SHP77 treated with DMSO at 0.1 percent for 48 hours (cell line): Measurements from ENCODE around the gene LRP1.
"Not testable (repeated sequence)": the region's sequence is repeated elsewhere in the genome, so short reads cannot be mapped to it uniquely, and the experiment has no call there.

ENCODE experiments used
- DNase-seq: peaks from one replicate; lab custom pipeline; 2025; lab: John Stamatoyannopoulos, UW

Gene LRP1

DNA sequence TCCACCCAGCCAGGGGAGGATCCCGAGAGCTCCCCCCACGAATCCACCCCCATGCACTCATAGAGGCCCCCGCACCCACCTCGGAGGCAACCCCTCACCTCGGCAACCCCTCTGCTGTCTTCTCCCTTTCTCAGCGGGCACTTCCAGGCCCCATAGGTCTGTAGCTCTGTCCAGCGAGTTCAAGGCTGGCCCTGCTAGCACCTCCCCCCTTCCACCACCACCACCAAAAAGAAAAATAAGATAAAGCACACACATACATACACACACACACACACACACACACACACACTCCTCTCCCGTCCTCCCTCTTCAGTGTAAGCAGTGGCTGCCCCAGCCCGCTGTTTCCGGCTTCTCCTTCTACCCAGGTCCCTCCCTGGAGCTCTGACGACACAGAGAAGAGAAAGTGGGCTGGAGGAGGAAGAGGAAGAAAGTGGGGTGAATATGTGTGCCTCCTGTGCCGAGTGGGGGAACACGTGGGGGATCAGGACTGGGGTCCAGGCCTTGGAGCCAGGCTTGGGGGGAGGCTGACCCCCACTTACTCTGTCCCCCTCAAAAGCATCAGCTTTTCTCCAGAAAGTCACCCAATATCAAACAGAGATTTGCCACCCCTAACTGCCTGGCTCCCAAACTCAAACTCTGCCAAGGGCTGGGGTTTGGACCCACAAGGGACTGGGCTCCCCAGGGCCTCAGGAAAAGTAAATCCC is 17.1 kb upstream of the LRP1 start, which contains the start of gene STAT6:
TSS of gene STAT6 (minus strand) at position 332 of the 704 bp plus-strand sequence. CDS start 3,084 bp downstream, outside the sequence.
- no peak for DNase-seq

DNA sequence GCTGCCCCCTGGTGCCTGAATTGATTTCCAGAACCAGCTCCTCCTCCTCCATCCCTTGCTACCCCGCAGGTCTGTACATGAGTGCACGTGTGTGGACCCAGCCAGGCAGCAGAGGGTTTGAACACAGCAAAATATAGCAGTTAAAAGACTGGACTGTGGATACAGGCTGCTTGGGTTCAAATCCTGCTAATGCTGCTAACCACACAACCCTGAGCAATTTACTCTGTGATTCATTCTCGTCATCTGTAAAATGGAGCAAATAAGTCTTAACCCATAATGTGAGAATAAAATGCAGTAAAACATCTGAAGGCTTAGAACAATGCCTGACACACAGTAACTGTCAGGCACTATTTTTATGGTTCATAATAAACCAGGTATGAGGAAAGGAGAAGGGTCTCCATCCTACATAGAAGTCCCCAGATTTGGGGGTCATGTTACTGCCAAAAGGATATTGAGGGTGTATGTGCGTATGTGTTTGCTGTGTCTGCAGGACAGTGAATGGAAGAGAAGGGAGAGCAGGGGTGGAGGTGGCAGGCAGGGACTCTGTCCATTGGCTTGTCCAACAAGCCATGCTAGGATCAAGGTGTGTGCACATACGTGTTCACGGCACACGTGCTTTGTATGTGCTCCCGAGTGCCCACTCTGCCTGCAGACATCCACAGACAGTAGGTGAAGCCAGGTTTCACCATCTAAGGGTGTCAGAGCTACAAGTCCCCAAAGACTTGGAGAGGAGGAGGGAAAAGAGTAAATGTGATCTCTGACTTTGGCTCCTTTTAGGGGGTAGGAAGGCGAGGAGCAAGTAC is 15.6 kb upstream of the LRP1 start:
- peak; percentile 33 for DNase-seq

DNA sequence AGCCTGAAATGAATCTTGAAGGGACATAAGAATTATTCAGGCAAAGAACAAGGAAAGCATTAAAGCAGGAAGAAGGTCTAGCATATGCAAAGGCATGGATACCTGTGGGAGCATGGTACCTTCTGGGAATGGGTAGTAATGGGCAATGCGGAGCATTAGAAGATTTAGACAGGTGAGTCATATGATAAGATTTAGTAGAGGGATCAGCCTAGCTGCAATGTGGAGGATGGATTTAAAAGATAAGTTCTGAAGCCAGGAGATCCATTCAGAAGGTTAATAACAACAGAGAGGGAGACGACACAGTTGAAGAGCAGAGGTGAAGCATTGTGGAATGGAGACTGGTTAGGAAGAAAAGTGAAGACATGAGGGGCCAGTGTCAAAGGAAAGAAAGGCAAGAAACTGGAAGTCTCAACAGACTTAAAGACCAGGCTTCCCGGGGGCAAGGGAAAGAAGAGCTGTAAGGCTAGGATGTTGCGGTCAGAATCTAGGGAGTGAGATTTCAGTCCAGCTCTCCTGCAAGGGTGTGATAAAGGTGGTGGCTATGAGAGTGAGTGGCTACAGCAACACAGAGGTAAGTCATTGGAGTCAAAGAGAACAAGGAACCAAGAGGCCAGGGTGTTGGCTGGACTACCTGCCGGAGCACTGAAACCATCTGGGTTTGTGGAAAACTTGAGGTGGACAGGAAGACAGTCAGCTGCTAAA is 11.6 kb upstream of the LRP1 start:
- no peak for DNase-seq

DNA sequence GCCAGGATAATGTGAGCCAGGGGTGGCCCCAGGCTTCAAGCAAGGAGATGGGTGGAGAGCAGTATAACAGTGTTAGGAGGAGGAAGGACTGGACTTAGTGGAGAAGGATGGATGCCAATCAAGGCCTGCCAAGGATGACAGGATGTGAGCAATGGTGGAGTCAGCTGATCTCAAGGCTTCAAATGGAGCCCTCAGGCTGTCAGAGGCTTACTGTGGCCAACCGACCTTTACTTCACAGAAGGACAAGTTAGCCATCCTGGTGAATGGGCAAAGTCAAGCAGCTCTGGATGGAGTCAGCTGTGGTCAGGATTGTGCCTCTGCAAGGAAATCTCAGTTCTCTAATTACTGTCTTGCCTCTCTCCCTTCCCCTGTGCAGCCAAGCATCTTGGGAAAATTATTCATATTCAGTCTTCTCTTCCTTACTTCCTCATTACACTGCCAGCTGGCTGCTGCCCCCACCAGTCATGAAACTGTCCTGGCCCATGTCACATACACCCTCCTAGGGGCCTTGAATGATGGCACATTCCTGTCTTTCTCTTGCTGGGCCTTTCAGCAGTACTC is 9.5 kb upstream of the LRP1 start:
- no peak for DNase-seq

DNA sequence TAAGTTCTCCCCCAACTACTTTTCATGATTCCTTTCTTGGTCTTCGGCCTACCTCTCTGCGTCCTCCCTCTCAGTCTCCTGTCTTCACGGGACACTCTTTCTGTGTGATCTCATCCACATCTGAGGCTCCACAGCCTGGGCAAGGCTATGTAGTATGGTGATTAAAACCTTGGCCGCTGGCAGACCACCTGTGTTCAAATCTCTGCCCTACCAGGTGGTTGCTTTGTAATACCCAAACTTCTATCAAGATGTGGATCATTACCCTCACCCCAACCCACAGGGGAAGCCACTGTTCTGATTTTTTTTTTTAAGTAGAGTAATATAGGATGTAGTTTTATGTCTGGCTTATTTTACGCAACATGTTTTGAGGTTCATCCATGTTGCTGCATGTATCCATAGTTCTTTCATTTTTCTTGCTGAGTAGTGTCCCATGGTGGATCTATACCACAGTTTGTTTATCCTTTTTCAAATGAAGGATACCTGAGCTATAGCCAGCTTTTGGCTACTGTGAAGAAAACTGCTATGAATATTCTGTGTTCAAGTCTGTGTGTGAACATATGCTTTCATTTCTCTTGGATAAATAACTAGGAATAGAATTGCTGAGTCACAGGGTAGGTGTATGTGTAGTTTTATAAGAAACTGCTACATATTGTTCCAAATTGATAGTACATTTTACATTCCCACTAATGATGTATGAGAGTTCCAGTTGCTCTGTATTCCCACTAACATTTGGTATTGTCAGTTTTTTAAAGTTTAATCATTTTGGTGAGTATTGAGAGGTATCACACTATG is 8.8 kb upstream of the LRP1 start:
- DNase-seq, result no peak

DNA sequence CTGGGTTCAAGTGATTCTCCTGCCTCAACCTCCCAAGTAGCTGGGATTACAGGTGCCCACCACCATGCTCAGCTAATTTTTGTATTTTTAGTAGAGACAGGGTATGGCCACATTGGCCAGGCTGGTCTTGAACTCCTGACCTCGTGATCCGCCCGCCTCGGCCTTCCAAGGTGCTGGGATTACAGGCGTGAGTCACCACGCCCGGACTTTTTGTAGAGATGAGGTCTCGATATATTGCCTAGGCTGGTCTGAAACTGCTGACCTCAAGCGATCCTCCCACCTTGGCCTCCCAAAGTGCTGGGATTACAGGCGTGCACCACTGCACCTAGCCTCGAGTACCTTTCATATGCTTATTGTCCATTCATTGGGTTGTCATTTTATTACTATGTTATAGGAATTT is 7.6 kb upstream of the LRP1 start:
- DNase-seq, result not testable (repeated sequence)

DNA sequence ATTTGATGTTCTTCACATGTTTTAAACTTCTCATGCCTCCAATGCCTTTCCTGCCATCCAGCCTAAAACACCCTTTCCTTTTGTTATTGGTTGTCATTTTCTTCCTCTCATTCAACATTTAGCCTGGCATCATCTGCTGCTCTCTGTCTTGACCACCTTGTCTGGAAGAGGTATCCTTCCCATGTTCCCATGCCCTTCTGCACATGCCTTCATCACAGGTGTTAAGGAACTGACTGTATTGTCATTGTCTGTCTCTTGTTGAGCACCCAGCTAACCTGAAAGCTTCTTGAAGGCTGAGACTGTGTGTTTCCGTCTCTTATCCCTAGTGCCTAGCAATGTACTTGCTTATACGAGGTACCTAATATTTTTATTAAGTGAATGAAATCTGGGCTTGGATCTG is 4.5 kb upstream of the LRP1 start:
- no peak for DNase-seq

DNA sequence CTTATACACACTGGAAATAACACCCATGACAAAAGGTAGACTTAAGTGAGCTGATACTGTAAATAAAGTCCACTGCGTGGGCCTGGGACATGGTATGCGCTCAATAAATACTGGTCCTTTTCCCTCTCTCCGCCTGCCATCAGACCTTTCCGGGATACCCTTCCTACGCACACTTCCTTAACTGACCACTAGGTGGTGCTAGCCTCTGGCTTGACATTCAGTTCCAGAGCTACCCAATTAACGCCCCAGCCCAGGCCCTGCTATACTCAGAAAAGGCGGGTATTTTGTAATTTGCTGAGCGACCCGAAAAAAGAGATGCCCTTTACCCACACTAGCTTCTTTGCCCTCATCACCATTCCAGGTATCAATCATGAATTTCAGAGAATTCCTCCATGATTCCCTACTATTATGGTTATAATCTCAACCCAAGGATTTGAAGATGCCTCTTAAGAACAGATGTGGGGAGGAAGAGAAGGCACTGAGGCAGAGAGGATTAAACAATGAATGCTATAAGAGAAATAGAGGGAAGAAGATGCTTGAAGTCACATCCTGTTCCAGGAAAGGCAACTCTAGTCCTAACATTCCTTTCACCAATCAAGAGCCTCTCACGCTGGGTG is 3.9 kb upstream of the LRP1 start:
- peak; percentile 17 for DNase-seq

DNA sequence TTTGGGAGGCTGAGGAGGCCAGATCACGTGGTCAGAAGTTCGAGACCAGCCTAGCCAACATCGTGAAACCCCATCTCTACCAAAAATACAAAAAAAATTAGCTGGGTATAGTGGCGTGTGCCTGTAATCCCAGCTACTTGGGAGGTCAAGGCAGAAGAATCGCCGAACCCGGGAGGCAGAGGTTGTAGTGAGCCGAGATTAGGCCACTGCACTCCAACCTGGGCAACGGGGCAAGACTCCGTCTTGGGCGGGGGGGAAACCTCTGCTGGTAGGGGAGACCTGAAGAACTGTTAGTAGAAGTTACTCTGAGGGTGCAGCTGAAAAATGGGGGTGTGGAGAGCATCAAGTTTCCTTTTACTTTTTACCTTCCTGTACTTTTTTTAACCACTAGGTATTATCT is 2.2 kb upstream of the LRP1 start:
- DNase-seq, result no peak

DNA sequence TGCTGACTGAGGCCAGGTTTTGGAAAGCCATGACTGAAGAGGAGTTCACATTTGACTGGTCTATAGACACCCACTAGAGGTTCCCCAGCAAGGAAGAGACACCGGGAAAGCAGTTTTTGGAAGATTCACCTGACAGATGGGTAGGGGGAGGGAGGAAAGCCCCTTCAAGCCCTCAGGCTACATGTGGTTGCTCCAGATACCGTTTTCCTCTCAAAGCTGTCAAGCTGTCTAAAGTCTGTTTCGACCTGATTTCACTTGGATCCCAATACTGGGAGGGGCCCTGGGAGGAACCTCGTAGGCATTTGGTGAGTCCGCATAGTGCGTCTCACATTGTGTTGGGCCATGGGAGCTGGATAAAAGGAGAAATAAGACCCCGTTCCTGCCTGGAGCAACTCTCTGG is 1.7 kb upstream of the LRP1 start:
- DNase-seq, result no peak

DNA sequence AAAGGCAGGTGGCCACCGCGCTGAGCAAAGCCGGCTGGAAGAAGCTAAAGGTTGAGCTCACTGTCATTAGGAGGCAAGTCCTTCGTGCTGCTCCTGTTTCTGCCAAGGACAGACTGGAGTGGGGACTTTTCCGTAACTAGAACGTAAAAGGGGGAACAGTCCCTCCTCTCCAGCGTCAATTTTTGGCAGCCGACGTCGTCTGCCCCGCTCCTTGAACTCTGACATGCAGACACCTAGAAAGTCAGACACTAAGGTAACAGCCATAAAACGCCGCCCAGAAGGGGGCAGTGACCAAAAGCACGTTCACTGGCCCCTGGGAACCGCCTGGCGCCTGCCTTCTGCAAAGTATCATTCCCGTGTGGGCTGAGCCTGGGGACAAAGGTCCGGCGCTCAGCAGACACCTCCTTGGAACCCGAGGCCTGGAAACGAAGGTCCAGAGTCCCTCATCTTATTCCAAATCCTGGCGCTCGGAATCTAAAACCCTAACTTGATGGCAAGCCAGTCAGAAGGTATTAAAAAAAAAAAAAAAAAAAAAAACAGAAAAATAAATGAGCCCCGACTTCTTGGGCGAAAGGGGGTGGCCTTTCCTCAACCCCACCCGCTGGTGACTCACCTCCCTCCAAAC is 1.1 kb upstream of the LRP1 start:
- DNase-seq, result no peak

DNA sequence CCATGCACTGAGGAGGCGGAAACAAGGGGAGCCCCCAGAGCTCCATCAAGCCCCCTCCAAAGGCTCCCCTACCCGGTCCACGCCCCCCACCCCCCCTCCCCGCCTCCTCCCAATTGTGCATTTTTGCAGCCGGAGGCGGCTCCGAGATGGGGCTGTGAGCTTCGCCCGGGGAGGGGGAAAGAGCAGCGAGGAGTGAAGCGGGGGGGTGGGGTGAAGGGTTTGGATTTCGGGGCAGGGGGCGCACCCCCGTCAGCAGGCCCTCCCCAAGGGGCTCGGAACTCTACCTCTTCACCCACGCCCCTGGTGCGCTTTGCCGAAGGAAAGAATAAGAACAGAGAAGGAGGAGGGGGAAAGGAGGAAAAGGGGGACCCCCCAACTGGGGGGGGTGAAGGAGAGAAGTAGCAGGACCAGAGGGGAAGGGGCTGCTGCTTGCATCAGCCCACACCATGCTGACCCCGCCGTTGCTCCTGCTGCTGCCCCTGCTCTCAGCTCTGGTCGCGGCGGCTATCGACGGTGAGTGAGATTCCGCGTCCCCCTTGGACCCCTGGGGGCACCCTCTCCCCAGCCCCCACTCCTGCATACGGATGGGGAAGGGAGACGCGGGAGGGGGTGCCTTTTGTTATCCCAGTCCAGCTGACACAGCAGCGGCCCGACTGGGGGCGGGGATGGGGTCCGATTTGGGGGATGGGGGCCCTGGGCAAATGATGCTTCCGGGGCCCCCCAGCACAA is 400 bp downstream of the LRP1 start:
- DNase-seq, result no peak

DNA sequence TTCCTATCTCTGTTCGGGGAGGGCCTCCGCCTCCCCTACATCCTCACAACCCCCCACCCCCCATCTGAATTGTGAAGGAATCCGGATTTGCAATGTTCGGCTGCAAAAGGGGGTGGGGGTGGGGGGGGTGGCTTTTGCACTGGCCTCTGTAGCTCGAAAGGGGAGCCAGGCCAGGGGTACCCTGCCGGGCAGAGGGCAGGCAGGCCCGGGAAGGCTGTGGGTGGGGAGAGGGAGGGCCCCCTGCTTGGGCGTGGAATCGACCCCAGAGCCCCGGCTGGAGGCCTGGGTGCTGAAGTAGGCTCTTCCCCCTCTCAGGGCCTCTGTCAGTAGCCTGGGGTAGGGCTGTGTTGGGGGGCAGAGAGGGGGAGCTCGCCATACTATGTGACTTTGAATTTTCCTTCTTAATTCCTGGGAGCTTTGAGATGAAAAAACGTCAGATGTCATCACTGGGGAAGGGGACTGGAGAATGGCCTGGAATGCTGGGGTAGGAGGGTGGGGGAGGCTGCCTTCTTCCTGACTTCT is 1.1 kb downstream of the LRP1 start:
- DNase-seq, result no peak

DNA sequence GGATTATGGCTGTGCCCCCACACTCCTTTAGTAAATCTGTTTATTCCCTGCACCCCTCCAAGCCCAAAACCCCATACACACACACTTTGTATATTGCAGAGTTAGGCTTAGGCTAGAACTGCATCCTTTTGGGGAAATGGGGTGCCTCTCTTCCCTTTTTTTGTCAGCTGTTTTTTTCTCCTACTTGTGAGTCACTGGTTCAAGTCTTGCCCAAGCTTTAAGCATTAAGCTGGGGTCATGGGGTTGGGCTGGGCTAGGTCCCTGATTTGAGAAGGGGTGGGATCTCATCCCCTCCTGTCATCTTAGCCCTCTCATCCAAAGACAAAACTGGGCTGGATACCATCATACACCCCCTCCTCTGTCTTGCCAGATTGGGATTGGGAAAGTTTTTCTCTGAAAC is 1.6 kb downstream of the LRP1 start:
- DNase-seq, result no peak

DNA sequence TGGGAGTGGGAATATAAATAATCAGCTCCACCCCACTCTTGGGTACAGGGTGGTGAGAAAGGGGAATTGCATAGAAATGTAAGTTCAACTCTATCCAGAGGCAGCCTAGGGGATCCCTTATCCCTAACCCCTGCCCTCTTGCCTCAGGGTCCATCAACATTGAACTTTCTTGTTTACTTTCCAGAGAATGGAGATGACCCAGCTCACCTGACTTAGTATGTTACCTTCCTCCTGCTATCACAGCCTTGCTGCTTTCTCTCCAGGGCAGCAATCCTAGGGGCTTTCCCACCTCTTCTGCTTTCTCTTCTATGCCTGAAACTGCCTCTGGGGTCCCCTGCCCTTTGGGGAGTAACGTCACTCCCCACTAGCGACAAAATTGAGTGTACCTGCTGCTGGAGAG is 2.7 kb downstream of the LRP1 start:
- DNase-seq, result no peak

DNA sequence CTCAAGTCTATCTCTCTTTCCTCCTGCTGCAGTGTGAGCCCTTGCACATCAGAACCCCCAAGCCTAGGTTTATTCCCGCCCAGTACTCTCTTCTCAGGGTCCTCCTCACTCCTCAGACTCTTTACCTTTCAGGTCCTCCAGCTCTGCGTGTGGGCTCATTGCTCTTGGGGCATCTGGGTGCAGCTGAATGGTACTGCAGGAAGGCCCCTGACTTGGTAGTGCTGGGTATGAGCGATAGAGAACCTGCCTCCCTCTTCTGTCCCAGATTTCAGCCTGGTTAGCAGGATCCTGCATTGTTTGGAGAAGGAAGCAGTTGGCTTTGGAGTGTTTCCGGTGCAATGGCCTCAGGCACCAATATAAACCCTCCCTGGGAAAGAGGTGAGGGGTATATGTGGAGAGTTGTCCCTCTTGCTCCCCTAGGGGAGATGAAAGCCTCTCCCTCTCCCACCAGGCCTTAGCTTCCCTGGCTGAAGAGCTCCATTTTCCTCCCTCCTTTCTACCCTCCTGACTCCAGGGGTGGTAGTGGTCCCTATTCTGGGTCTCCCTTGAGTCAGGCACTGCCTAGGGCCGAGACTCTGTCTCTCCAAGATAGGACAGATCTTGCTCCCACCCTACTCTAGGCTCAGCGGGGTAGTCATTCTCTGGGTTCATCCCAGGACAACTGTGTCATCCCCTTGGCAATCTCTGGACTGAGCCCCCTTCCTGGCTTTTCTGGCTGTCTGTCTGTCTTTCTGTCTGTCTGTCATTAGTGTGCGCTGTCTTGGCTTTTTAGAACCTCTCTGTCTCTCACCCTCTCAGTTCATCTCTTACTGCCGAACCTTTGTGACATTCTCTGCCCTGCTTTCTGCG is 3.8 kb downstream of the LRP1 start:
- DNase-seq, result no peak

DNA sequence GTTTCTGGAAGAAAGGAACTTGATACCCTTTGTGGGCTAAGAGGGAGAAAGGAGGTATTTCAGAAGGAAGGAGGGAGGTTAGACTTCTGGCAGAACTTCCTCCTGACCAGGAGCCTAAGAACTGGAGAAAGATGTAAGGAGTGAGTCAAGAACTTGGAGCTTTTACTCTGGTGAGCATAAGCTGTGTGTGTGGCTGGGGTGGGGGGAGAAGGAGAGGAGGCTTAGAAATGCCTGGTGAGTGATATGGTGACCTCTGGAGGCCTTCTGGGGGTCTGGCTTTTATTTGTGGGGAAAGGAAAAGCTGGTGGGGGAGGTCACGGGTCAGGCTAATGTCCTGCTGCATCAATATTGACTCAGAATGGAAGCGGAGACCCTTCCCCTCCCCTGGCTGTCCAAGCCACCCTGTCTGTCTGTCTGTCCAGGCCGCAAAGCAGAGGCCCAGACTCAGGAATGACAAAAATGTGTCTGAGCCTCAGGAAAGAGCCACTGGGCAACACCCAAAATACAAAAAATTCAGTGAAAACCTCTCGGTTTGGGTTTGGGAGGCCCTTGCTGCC is 4.8 kb downstream of the LRP1 start:
- no peak for DNase-seq

DNA sequence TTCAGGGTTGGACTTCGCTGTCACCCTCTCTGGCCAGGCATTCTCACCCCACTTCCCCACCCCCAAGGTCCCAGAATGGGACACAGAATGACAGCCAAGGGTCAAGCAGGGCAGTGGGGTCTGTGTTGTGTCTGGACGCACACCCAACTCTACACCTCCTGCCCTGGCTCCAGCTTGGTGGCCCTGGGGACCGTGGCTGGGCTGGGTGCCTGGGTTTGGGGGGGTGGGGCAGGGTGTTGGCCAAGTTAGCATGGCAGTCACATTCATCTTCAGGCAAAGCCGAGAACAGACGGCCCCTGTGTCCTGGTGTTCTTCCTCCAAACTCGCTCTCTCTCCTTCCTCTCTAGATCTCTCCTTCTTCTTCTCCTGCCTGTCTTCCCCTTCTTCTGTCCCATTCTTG is 5.6 kb downstream of the LRP1 start:
- DNase-seq, result no peak

DNA sequence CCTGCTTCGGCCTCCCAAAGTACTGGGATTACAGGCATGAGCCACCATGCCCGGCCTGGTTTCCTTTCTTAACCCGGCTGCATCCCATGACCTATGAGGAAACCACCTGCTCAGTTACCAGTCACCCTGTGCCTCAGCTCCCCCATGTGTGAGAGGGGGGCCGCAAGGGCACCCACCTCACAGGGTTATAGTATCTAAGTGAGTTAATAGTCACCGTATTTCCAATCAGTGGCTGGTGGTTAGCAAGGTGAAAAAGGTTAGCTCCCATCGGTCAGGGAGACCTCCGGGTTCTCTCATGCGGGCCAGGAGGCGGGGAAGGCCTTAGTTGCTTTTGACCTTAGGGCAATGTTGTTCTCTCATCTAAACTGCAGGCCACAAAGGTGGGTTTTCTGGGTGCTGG is 6.7 kb downstream of the LRP1 start:
- DNase-seq, result no peak
